Stomach (tissue), 4 donors: Measurements from ENCODE around the gene CDK7.

Experiments used
- CTCF ChIP-seq, 7 experiments: fragments of 450-650 bp in 4 of 7; fragments of 200-600 bp in 3 of 7; sonication (generic) in 3 of 7; IDR thresholded peaks; one replicate each; pipeline ENCODE4 v1.5.1; 2016 to 2019; ENCODE audit warnings: antibody characterized with exemption in 7 of 7, control low read depth in 2 of 7, mild to moderate bottlenecking in 1 of 7
- EP300 ChIP-seq: sonication (generic); formaldehyde crosslinking; IDR thresholded peaks from one replicate; pipeline ENCODE4 v1.6.1; 2017; ENCODE audit warnings: antibody characterized with exemption
- POLR2A ChIP-seq, 4 donors: fragments of 450-650 bp; IDR thresholded peaks; one replicate each; pipeline ENCODE4 v1.6.1; 2016; ENCODE audit warnings: antibody characterized with exemption in 4 of 4, control low read depth in 2 of 4, mild to moderate bottlenecking in 1 of 4, moderate library complexity in 1 of 4
- POLR2AphosphoS5 ChIP-seq, 3 donors: sonication (generic); formaldehyde crosslinking; IDR thresholded peaks; one replicate each; pipeline ENCODE4 v1.6.1; 2016; ENCODE audit warnings: antibody characterized with exemption in 3 of 3

DNA sequence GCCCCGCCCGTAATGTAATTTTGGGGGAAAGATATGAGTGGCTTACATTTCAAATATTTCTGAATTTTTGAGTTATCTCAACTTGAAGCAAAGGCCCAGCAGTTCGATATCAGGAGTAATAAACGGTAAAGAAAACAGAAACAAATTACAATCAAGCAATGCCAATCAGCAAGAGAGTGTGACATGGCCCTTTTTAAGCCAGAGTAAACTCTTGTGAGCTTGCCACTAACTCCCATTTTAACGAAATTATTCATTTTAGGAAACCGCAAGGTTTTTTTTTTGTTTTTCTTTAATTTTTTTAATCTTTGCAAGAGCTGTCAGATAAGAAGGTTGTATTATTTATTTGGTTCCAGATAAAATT lies 17.6 kb upstream of the CDK7 start:
- TF ChIP-seq CTCF (IDR thresholded peaks at IDR 0.05) (no peak), POLR2A (IDR thresholded peaks at IDR 0.05) (no peak), POLR2AphosphoS5 (IDR thresholded peaks at IDR 0.05) (no peak), EP300 (no peak)
